Activated CD8-positive, alpha-beta memory T cell treated with anti-CD3 and anti-CD28 coated beads for 1 hour (primary cell): ENCODE results near the gene GHITM.
"Not testable (repeated sequence)": the region's sequence is repeated elsewhere in the genome, so short reads cannot be mapped to it uniquely, and the experiment has no call there.

ENCODE experiments used
- DNase-seq, 2 donors: peaks; one replicate each; pipeline ENCODE4 v3.0.0-alpha.2; 2020; ENCODE audit warnings: low read depth in 1 of 2; ENCODE audit errors: extremely low read depth in 1 of 2

The GHITM gene

GRCh38 chr10:84147347-84147746 lies 8.0 kb downstream of the GHITM start:
- DNase-seq, result no peak

- not testable (repeated sequence) for DNase-seq
Observed at GRCh38 chr10:84148006-84148597, 8.8 kb downstream of the GHITM start.

GRCh38 chr10:84149854-84150253 lies 10.5 kb downstream of the GHITM start:
- DNase-seq, result no peak

- DNase-seq, result no peak
Observed at GRCh38 chr10:84152769-84153168, 13.5 kb downstream of the GHITM start.

GRCh38 chr10:84155521-84155920 lies 16.2 kb downstream of the GHITM start:
- no peak for DNase-seq

GRCh38 chr10:84156009-84156408 lies 16.7 kb downstream of the GHITM start:
- DNase-seq, result no peak

GRCh38 chr10:84156768-84157167 lies 17.5 kb downstream of the GHITM start:
- DNase-seq, result peak in 1 of 2 donors; percentile 24

- DNase-seq, result no peak
Observed at GRCh38 chr10:84158061-84158460, 18.8 kb downstream of the GHITM start.

- DNase-seq, result no peak
Observed at GRCh38 chr10:84158550-84158949, 19.2 kb downstream of the GHITM start.

GRCh38 chr10:84159076-84159685 lies 19.9 kb downstream of the GHITM start:
- no peak for DNase-seq

- DNase-seq, result no peak
Observed at GRCh38 chr10:84160663-84161362, 21.5 kb downstream of the GHITM start.

- DNase-seq, result no peak
Observed at GRCh38 chr10:84163996-84164395, 24.7 kb downstream of the GHITM start.

- no peak for DNase-seq
Observed at GRCh38 chr10:84164442-84164841, 25.1 kb downstream of the GHITM start.

- no peak for DNase-seq
Observed at GRCh38 chr10:84166620-84167288, 27.4 kb downstream of the GHITM start.

GRCh38 chr10:84167289-84167653 lies 28.0 kb downstream of the GHITM start:
- DNase-seq, result not testable (repeated sequence)

- not testable (repeated sequence) for DNase-seq
Observed at GRCh38 chr10:84168382-84168781, 29.1 kb downstream of the GHITM start.

- not testable (repeated sequence) for DNase-seq
Observed at GRCh38 chr10:84171237-84171636, 31.9 kb downstream of the GHITM start.

- DNase-seq, result not testable (repeated sequence)
Observed at GRCh38 chr10:84171700-84172466, 32.6 kb downstream of the GHITM start.

GRCh38 chr10:84172467-84173356 lies 33.4 kb downstream of the GHITM start:
- DNase-seq, result no peak

GRCh38 chr10:84173501-84173929 lies 34.2 kb downstream of the GHITM start, which contains the start of gene GPR15LG:
GPR15LG (plus strand) TSS chr10:84173801; CDS start chr10:84173852, 51 bp downstream.
- DNase-seq, result no peak
